Measurements from ENCODE around the gene CHN2.

CHN2 gene

DNA sequence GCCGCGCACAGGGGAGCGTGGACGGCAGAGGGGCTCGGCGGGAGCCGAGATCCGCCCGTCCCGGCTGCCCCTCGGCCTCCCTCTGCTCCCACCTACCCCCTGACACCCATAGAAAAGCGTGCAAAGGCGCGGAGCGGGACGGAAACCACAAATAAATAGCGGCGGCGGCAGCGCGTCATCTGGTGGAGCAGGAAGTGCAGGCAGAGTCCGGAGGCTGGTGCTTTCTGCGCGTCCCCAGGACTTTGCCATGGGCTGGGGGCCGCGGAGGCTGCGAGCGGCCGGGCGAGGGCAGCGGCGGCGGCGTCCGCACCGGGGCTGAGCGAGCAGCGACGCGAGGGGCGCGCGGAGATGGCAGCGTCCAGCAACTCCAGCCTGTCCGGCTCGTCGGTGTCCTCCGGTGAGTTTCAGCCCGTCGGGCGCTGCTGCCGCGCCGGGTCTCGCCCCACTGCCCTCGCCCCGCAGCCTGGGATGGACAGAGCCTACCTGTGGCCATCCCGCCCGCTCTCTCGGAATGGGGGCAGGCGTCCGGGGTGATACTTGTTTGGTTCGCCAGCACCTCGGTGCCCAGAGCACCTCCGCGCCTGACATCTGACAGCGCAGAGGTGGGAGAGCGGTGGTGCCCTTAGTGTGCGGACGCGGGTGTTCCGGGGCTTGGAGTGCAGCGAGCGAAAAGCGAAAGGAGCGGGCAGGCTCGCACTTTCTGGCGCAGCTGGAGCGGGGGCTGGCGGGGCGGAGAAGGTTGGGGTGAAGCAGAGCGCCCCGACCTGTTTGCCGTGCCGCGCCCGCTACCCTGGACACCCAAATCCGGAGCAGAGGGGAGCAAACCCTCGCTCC lies at the start of gene CHN2:
TSS of gene CHN2 (plus strand) at position 182 of the 834 bp plus-strand sequence.
- peak; percentile 37 for DNase-seq

DNA sequence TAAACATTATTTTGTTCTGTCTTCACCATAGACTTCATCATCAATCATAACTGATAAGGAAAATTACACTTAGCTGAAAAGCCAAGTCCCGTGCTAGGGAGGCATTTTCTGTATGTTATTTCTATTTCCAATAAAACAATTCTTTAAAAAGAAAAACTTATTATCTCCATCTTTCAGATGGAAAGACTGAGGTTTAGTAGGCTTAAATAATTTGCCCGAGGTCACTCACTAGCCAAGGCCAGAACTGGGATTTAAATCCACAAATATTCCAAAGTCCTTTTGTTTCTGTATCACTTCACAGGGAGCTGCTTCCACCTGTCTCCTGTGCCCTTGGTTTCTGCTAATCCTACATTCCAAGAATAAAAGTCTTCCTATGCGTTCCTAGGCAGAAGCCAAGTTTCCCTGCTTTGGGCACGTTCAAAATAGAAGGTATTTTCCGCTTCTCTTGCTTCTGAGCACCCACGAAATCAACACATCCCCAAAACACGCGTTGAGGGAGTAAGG lies 49.0 kb upstream of the CHN2 start:
- no peak for DNase-seq

DNA sequence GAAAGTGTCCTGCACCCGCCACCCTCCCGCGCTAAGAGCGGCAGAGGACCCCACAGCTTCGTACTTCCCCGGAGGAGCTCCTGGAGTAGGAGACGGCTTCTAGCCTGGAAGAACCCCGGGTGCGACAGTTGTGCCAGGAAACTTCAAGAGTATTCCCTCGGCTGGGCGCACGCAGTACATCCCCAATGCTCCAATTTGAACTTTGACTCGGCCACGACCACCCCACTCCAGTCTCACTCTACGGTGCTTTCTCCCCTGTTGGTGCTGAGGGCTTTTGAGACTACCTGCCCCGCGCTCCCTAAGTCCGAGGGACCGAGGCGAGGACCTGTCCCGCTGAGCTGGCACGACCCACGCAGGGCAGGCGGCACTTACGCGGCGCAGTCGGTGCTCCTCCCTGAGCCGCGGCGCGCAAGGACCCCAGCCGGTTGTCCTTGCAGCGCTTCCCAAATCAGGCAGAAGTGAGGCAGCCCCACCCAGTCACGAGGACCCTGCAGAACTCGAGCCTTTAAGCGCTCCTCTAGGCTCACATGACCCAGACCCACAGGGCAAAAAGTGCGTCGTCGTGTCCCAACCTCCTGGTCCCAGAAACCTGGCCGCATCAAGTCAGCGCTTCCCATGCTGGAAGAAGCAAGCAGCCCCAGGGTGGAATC lies 48.4 kb upstream of the CHN2 start, which contains the start of gene CPVL:
TSS of gene CPVL (minus strand) at position 481 of the 650 bp plus-strand sequence. CDS start 25,476 bp downstream, outside the sequence.
- DNase-seq, result no peak

DNA sequence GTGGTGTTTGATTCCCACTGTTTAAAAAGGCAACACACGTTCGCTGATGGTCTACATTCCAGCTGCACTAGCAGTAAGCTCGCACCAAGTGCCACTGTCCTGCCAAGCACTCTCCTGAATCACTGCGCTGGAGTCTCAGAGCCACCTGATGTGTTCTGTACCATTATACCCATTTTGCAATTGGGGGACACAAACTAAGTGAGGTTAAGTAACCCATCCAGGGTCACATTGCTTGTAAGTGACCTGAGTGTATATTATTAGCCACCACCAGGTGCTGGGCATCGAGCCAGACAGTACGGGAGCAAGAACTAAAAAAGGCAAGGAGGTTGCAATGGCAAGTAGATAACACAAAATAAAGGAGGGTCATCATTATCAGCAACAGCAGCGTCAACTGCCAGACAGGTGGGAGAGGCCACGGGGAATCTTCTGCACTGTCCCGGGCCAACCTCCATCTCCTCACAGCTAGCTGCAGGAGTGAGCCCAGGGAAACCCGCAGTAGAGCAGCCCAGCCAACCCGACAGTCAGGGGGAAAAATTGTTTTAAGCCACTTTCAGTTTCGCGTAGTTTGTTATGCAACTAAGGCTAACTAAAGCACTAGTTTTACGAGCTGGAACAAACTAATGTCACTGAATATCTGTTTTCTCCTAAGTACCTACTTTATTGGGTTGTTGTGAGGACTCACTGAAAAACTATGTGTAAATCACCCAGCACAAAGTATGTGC lies 47.5 kb upstream of the CHN2 start:
- peak; percentile 17 for DNase-seq

DNA sequence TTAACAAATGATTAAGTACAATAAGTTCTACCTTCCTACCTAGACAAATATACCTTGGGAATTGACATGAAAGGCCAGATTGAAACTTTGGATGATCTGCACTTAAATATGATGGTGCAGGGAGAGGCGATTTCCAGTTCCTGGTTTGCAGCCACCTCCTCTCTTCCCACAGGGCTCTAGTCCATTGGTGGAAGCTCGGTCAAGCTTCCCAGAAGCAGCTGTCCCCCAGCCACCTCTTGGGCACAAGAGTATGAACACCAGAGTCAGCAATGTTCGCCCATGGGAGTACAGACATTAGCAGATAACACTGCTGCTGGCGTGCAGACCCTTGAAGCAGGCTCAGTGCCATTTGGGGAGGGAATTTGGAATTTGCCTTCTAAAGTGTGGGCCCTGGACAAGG lies 46.8 kb upstream of the CHN2 start:
- no peak for DNase-seq

DNA sequence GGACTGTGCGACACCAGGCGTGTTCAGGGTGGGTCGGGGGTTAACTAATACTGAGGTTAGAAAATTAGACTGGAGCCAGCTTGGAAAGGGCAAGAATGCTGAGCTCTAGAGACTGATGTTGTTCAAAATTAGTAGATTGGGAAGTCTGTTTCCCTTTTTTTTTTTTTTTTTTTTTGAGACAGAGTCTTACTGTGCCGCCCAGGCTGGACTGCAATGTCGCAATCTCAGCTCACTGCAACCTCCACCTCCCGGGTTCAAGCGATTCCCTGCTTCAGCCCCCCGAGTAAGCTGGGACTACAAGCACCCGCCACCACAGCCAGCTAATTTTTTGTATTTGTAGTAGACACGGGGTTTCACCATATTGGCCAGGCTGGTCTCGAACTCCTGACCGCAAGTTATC lies 45.5 kb upstream of the CHN2 start:
- DNase-seq, result no peak

DNA sequence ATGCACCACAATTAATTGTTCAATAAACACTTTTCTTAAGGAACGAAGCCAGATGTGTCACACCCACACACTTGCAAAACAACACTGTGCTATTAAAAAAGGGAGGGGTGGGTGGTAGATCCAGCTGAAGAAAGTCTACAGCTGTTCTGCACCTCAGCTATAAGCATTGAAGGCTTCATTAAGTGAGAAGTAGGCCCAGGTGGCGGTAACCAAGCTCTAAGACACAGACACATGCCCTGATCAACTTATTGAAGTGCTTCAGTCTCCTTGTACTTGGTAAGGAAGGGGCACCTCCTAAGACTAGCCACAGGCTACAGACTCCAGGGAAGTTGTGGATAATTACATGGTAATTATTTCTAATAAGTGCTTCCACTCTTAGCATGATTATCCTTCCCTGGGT lies 43.7 kb upstream of the CHN2 start:
- DNase-seq, result no peak

DNA sequence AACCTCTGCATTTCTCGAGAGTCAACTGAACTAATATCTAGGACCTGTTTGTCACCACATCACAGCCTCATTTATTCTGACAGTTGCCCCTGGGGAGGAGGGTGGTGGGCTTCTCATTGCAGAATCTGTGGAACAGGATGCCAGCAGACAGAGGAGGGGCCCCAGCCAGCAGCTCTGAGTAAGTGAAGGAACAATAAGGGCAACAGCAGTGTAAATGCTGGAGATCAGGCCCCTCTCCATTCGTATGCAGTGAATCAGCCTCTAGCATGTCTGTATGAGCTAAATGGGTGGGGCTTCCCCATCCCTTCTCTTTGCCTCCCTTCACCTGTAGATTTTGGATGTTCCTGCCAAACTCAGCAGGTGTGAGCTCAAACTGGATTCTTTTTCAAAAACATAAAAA lies 40.5 kb upstream of the CHN2 start:
- DNase-seq, result no peak

DNA sequence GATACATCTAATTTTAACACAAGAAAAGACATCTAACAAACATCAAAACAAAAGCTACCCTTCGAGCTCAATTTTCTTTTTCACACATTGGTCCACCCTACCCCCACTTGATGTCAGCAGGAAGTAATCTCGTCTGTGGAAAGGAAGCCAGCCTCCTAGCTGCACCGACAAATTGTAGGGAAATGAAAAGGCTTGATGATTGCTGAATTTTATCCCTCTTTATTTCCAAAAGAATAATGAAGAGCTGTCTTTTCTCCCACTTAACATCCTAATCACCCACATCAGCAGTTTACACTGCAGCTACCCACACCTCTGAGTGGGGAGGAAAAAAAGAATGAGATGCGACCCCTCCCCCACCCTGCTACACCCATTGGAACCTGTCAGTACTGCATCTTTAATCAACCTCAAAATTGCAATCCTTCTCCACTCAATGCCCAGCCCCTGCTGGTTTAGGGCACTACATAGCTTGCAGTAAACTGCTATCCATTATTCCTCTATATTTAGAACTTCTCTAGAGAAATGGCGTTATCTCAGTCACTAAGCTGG lies 37.6 kb upstream of the CHN2 start:
- no peak for DNase-seq

DNA sequence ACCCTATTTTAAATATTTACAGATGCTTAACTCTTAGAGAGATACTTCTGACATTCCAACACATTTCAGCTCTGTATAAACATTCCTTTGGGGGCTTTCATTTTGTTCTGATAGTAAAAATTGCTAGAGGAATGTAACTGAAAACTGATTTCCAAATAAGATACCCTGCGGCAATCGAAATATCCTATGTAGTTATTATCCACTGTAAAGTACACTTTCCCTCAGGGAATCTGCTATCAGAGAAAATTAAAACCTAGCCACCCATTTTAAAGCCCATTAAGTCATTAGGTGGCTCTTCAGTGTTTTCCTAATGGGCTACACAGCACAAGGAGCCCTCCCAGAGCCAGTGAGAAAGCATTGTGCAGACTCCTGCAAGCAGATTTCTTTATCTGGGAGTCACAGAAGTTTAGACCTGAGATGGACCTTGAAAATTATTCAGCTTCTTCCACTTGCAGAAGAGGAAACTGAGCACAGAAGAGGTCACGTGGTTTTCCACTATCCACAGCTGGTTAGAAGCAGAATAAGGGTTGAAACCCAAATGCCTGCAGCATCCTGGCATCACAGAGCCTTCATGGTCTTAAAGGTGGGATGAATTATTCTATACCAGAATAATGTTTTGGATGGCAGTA lies 35.7 kb upstream of the CHN2 start:
- DNase-seq, result no peak

DNA sequence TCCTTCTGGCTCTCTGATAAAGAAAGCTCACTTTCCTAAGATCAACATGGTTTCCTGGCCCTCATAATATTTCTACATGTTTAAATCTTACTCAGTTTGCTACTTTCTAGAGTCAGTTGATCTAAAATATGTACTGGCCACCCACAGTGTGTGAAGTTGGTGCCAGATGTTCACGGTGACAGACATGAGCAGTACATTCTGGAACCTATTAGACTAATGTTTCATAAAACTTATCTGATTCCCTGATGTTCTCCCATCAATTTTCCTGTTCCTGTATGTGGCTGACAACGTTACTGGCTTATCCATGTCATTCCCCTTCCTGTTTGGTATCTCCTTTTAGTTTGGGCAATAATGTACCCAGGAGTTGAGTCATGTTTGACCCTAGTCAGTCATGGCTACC lies 34.5 kb upstream of the CHN2 start:
- no peak for DNase-seq

DNA sequence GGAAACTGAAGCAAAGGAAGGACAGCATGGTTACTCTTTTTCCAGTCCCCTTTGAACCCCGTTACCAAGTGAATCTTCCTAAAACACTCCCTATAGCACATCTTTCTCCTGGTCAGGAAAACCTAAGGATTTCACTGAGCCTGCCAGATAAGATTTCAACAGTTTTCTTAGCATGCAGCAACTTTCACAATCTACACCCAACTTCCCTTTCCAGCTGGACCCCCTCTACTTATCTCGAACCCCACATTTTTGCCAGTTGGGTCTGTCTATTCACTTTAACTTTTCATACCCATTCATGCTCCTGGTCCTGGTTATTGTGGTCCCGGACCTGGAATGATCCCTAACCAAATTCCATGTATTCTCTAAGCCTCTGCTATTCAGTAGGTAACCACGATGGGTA lies 33.3 kb upstream of the CHN2 start:
- DNase-seq, result no peak

DNA sequence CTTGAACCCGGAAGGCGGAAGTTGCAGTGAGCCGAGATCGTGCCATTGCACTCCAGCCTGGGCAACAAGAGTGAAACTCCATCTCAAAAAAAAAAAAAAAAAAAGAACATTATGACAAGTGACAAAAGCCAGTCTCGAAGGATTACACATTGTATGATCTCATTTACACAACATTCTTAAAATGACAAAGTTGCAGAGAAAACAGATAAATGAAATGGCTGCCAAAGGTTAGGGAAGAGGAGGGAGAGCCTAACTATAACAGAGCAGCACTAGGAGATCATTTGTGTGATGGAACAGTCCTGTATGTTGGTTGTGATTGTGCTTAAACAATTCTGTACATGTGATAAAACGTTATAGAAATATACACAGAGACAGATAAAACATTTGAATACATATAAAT lies 32.0 kb upstream of the CHN2 start:
- no peak for DNase-seq

DNA sequence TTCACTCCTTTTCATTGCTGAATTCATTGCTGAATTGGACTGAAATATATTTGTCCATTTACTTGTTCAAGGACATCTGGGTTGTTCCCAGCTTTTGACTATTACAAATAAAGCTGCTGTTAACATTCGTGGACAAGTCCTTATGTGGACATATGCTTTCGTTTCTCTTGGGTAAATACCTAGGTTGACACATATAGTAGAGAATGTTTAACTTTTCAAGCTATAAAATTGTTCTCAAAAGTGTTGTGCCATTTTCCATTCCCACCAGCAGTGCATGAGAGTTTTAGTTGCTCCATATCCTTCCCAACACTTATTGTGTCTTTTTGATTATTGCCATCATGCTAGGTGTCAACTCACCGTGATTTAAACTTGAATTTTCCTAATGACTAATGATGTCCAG lies 30.7 kb upstream of the CHN2 start:
- no peak for DNase-seq

DNA sequence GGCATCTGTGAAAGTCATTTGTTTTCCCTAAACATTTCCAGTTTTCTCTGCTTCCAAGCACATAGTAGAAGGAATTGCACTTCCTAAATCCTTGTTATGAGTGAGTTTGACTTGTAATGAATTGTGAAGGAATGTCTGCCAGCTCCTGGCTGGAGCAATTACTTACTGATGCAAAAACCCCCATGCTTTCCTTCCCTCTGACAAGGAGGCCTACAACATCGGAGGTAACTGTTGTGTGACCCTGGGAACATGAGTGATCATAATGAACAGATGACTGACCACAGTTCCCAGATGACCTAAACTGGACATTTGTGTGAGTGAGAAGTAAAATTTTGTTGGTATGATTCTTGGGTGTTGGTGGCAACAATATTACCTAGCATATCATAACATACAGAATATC lies 26.9 kb upstream of the CHN2 start:
- no peak for DNase-seq

DNA sequence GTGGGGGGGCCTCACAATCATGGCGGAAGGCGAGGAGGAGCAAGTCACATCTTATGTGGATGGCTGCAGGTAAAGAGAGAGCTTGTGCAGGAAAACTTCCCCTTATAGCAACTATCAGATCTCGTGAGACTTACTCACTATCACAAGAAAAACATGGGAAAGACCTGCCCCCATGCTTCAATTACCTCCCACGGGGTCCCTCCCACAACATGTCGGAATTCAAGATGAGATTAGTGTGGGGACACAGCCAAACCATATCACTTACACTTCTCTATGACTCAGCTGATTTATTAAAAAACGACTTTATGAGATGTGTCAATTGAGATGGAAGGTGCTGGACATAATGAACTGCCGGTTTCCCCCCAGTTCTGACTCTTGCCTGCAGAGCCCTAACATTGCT lies 23.8 kb upstream of the CHN2 start:
- no peak for DNase-seq

DNA sequence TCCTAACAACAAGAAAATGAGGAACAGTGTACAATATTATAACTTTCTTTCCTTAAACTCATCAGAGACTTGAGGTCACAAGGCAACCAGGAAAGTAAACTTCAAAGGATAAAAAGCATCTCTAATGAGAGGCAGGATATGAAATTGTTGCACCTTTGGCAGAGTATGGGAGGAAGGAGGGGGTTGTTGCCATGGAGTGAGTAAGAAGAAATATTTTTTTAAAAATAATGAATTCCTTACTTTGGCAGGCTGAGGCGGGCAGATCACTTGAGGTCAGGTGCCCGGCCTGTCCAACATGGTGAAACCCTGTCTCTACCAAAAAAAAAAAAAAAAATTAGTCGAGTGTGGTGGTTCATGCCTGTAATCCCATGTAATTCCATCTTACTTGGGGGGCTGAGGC lies 21.1 kb upstream of the CHN2 start:
- no peak for DNase-seq

DNA sequence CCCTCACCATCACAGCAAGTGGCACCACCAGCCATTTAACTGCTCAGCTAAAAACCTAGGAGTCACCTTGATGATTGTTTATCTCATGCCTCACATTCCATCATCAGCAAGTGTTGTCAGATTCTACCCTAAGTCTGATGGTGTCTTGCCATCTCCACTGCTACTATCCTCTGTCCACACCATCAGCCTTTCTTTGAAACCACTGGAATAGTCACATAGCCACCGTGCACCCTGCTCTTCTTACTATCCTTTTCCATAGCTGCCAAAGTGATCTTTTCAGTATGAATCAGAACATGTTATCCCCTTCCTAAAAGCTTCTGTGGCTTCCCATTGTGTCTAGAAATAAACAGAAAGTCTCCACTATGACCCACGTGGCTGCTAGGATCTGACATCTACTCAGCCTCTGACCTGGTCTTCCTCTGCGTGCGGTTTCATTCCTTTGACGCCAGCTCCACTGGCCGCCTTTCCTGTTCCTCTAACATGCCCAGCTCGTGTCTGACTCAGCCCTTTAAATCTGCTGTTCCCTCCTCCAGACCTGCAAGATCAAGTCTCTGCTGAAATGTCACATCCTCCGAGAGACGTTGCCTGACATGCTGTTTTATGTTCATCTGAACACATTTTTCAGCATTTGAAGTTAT lies 16.5 kb upstream of the CHN2 start:
- DNase-seq, result no peak

DNA sequence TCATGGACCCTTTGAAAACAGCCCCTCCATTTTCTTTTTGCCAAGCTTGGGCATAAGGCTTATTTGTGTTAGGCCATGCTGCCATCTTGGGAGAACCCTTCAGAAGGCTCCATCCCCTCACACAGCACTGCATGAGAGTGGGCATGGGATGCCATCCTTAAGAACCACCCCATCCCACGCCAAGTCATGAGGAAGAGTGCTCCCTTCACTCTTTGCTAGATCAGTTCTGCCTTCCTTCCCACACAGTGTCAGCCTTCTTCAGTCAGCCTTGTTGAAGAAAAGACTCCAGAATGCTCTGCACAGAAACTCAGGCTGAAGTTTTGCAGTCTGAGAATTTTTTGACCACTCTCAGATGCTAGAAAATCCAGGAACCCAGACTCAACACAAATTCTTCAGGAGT lies 15.5 kb upstream of the CHN2 start:
- no peak for DNase-seq

DNA sequence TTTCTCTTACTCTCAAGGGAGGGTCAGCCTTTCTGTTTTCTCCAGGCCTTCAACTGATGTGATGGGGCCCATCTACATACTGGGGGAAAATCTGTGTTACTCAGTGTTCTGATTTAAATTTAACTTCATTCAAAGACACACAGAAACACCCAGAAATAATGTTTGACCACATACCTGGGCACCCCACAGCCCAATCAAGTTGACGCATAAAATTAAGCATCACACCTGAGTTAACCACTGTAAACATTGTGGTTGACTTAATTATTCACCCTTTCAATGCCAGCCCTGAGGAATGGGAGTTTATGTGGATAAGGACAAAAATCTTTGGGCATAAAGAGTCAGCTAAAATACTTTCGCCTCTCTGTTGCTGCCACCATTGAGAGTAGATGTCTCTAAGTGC lies 10.0 kb upstream of the CHN2 start:
- DNase-seq, result no peak

DNA sequence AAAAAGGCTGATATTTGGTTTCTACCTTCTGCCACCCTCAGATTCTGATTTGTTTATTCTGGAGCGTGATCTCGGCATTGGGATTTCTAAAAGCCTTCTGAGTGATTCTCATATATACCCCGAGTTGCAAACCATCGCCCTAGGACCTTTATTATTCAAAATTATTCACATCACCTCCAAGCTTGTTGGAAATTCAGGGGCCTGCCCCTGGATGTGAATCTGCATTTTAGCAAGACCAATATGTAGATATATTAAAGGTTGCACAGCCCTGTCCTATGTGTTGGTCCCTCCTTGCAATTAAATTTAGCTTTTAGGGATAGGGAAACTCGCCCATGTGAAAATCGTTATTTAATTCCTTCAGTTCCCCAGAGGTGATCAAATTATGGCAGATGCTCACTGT lies 9.0 kb upstream of the CHN2 start:
- no peak for DNase-seq

DNA sequence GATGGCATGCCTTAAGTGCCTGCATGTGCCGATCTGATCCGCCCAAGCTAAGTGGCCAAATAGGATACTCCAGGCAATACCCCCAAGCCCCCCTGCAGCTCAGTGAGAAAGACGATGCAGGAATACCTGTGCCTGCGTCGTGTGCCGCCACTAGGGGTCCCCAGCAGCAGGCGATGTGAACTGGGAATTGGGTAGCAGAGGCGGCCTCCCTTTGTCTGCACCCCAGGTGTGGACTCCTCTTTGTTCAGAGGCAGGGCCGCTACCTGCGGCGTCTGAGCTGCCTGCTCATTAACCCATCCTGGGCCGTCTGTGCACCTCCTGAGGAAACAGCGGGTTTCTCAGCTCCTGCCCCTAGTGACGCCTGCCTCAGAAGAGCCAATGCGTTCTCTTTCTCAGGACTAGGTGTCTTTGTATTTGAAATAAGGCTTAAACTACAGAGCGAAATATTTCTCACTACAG lies 4.8 kb upstream of the CHN2 start:
- peak; percentile 72 for DNase-seq
